Gastrocnemius medialis (tissue), 4 donors: Measurements from ENCODE around the gene NHLRC1. TPM values are rescaled to one million over a fixed set of nuclear protein-coding genes. Genes with fewer than 3 reads are reported as not detected.

Experiments used
- total RNA-seq, 4 donors: library from RNA; depleted of rRNA; stranded (reverse); fragments of >200 nt; gene quantifications; one replicate each; pipeline versions ENCODE4 v1.1.0 to v1.2.3, GENCODE V29; 2016

Gene NHLRC1
- total RNA-seq, 4 donors from 2014 or later = 0.56 to 1.9 (median 1.4) TPM

Other genes starting within 250 kb of the NHLRC1 start
- 10 to 100 TPM; 47.4 to 72.9 (median 63.8) TPM for gene KIF13A, start 135.0 kb downstream of the NHLRC1 start, total RNA-seq
- 1 to 10 TPM; 5.9 to 9.5 (median 7.9) TPM for gene TPMT, start 32.4 kb upstream of the NHLRC1 start, total RNA-seq
- 10 to 100 TPM; 14.5 to 29.9 (median 26.0) TPM for gene KDM1B, start 32.7 kb upstream of the NHLRC1 start, total RNA-seq
- 100 to 1,000 TPM in 2 of 4 donors, 10 to 100 TPM in 2; 60.5 to 134 (median 105) TPM for gene DEK, start 141.9 kb upstream of the NHLRC1 start, total RNA-seq